Regular cardiac myocyte (primary cell): ENCODE measurements around the gene PCA3. TPM values are rescaled to one million over a fixed set of nuclear protein-coding genes. Genes with fewer than 3 reads are reported as not detected.

Experiments
- total RNA-seq: library from RNA; depleted of rRNA; stranded (reverse); fragments of >200 nt; gene quantifications from 2 replicates; pipeline ENCODE4 v1.2.3, GENCODE V29; 2014

PCA3 gene
- total RNA-seq = under 0.01 TPM in 1 of 2 replicates, not detected in the other

DNA sequence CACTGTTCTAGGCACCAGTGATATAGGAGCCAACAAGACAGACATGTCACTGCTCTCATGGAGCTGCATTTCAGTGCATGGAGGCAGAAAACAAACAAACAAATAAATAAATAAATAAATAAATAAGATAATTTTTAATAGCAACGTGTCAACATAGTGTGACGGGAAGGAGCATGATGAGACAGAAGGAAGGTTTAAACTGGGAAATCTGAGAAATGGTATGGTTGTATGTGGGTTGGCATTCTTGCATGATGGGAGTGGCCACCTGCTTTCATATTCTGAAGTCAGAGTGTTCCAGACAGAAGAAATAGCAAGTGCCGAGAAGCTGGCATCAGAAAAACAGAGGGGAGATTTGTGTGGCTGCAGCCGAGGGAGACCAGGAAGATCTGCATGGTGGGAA, at the start of gene PCA3:
Gene PCA3, plus strand, starts transcription at position 301 of the 400 bp plus-strand sequence.

Other genes with a start within 250 kb of the PCA3 start
- 27.2 and 67.7 TPM in 2 replicates for gene PRUNE2, start 141.7 kb downstream of the PCA3 start, total RNA-seq